NT2/D1 (cell line): Measurements from ENCODE around the gene CHRNG.
"Not testable (repeated sequence)": the region's sequence is repeated elsewhere in the genome, so short reads cannot be mapped to it uniquely, and the experiment has no call there.

Experiments
- DNase-seq: peaks from one replicate; pipeline ENCODE4 v3.0.0-alpha.2; 2011; ENCODE audit warnings: low read depth, low spot score
- H3K27me3 ChIP-seq: 2 replicates; pipeline ENCODE4 v1.6.0; 2011; ENCODE audit warnings: mild to moderate bottlenecking; ENCODE audit not compliant: insufficient read length, insufficient read depth
- H3K36me3 ChIP-seq: 2 replicates; pipeline ENCODE4 v1.6.1; 2011; ENCODE audit warnings: mild to moderate bottlenecking, low read length, mixed read lengths; ENCODE audit not compliant: insufficient read depth, insufficient read length
- H3K4me1 ChIP-seq: 2 replicates; pipeline ENCODE4 v1.5.1; 2011; ENCODE audit not compliant: insufficient read depth, insufficient read length
- H3K4me3 ChIP-seq: 2 replicates; pipeline ENCODE4 v1.5.1; 2011; ENCODE audit warnings: low read depth; ENCODE audit not compliant: insufficient read length
- H3K9ac ChIP-seq: 2 replicates; pipeline ENCODE4 v1.6.0; 2011; ENCODE audit warnings: low read depth; ENCODE audit not compliant: insufficient read length
- H3K9me3 ChIP-seq: 2 replicates; pipeline ENCODE4 v1.5.1; 2011; ENCODE audit warnings: mild to moderate bottlenecking, low read length; ENCODE audit not compliant: insufficient read depth
- SUZ12 ChIP-seq: IDR thresholded peaks from 2 replicates; pipeline ENCODE4 v1.6.1; 2011; ENCODE audit not compliant: insufficient read length, insufficient read depth; ENCODE audit errors: extremely low read depth
- YY1 ChIP-seq: IDR thresholded peaks from 2 replicates; pipeline ENCODE4 v1.6.1; 2011; ENCODE audit not compliant: insufficient read length, insufficient read depth
- ZNF274 ChIP-seq: IDR thresholded peaks from 2 replicates; pipeline ENCODE4 v1.6.1; 2011; ENCODE audit warnings: mild to moderate bottlenecking, low read depth, low read length

Gene CHRNG

GRCh38 chr2:232551250-232551638 lies 11.8 kb downstream of the CHRNG start:
- Histone ChIP-seq H3K4me1 (peaks cover 2% of the 10 kb centered on the region), H3K36me3 (peaks cover 61% of the 10 kb centered on the region), H3K4me3 (peak overlapping the region; percentile 96), H3K9me3 (peaks cover 7% of the 10 kb centered on the region; the same call in 1 of the 2 replicates), H3K9ac (peak overlapping the region; percentile 97), H3K27me3 (no peaks in the 10 kb centered on the region)
- no peak for DNase-seq
- TF ChIP-seq SUZ12: no peak
- TF ChIP-seq YY1: no peak
- TF ChIP-seq ZNF274: no peak

- H3K9ac ChIP-seq: peak overlapping the region; percentile 97
- peaks cover 2% of the 10 kb centered on the region for H3K4me1 ChIP-seq
- H3K4me3 ChIP-seq: peak overlapping the region; percentile 96
- H3K9me3 ChIP-seq: peaks cover 7% of the 10 kb centered on the region; the same call in 1 of the 2 replicates
- TF ChIP-seq YY1 (no peak), SUZ12 (no peak), ZNF274 (no peak)
- peaks cover 61% of the 10 kb centered on the region for H3K36me3 ChIP-seq
- no peak for DNase-seq
- no peaks in the 10 kb centered on the region for H3K27me3 ChIP-seq
Measured at GRCh38 chr2:232551776-232552175, 12.3 kb downstream of the CHRNG start.

GRCh38 chr2:232556426-232556825 lies 16.9 kb downstream of the CHRNG start:
- no peak for DNase-seq
- Histone ChIP-seq H3K4me1 (peaks cover 2% of the 10 kb centered on the region), H3K27me3 (no peaks in the 10 kb centered on the region), H3K4me3 (no peak overlapping the region), H3K9me3 (no peaks in the 10 kb centered on the region), H3K9ac (no peak overlapping the region), H3K36me3 (peaks cover 84% of the 10 kb centered on the region)
- TF ChIP-seq ZNF274: no peak
- TF ChIP-seq SUZ12: no peak
- TF ChIP-seq YY1: no peak

- Histone ChIP-seq H3K36me3 (peaks cover 83% of the 10 kb centered on the region), H3K4me3 (no peak overlapping the region), H3K9ac (no peak overlapping the region), H3K4me1 (peaks cover 3% of the 10 kb centered on the region), H3K9me3 (no peaks in the 10 kb centered on the region), H3K27me3 (no peaks in the 10 kb centered on the region)
- TF ChIP-seq YY1 (no peak), ZNF274 (no peak), SUZ12 (no peak)
- no peak for DNase-seq
Measured at GRCh38 chr2:232562515-232563151, 23.1 kb downstream of the CHRNG start.

- no peak overlapping the region for H3K4me3 ChIP-seq
- no peak overlapping the region for H3K9ac ChIP-seq
- peaks cover 3% of the 10 kb centered on the region for H3K4me1 ChIP-seq
- TF ChIP-seq SUZ12 (no peak), ZNF274 (no peak), YY1 (no peak)
- no peak for DNase-seq
- no peaks in the 10 kb centered on the region for H3K9me3 ChIP-seq
- H3K36me3 ChIP-seq: peaks cover 84% of the 10 kb centered on the region
- no peaks in the 10 kb centered on the region for H3K27me3 ChIP-seq
Measured at GRCh38 chr2:232563580-232563979, 24.1 kb downstream of the CHRNG start.

- Histone ChIP-seq H3K27me3 (no peaks in the 10 kb centered on the region), H3K9ac (no peak overlapping the region), H3K9me3 (no peaks in the 10 kb centered on the region), H3K4me1 (peaks cover 5% of the 10 kb centered on the region), H3K4me3 (no peak overlapping the region), H3K36me3 (peaks cover 91% of the 10 kb centered on the region)
- TF ChIP-seq ZNF274 (no peak), YY1 (no peak), SUZ12 (no peak)
- DNase-seq: no peak
Measured at GRCh38 chr2:232567721-232568120, 28.2 kb downstream of the CHRNG start.

- no peak overlapping the region for H3K9ac ChIP-seq
- no peaks in the 10 kb centered on the region for H3K9me3 ChIP-seq
- peaks cover 5% of the 10 kb centered on the region for H3K4me1 ChIP-seq
- no peak overlapping the region for H3K4me3 ChIP-seq
- peaks cover 90% of the 10 kb centered on the region for H3K36me3 ChIP-seq
- TF ChIP-seq ZNF274: no peak
- TF ChIP-seq YY1: no peak
- no peak for TF ChIP-seq SUZ12
- H3K27me3 ChIP-seq: no peaks in the 10 kb centered on the region
- DNase-seq: no peak
Measured at GRCh38 chr2:232568161-232568560, 28.7 kb downstream of the CHRNG start.

- no peak overlapping the region for H3K9ac ChIP-seq
- H3K4me1 ChIP-seq: peaks cover 5% of the 10 kb centered on the region
- DNase-seq: no peak
- H3K9me3 ChIP-seq: no peaks in the 10 kb centered on the region
- H3K4me3 ChIP-seq: no peak overlapping the region
- H3K36me3 ChIP-seq: peaks cover 94% of the 10 kb centered on the region
- H3K27me3 ChIP-seq: no peaks in the 10 kb centered on the region
- no peak for TF ChIP-seq SUZ12
- TF ChIP-seq ZNF274: no peak
- no peak for TF ChIP-seq YY1
Measured at GRCh38 chr2:232569541-232569940, 30.0 kb downstream of the CHRNG start.

- H3K27me3 ChIP-seq, H3K9me3 ChIP-seq, H3K9ac ChIP-seq, H3K4me1 ChIP-seq, DNase-seq, H3K4me3 ChIP-seq: not testable (repeated sequence)
- H3K36me3 ChIP-seq: peaks cover 95% of the 10 kb centered on the region
Measured at GRCh38 chr2:232570481-232570880, 31.0 kb downstream of the CHRNG start.
